MV-4-11 (cell line): ENCODE data around the gene TCEAL9.
"Not testable (repeated sequence)": the region's sequence is repeated elsewhere in the genome, so short reads cannot be mapped to it uniquely, and the experiment has no call there.

Experiments used
- DNase-seq: peaks from one replicate; lab custom pipeline; 2025; lab: John Stamatoyannopoulos, UW

Gene TCEAL9, protein sequence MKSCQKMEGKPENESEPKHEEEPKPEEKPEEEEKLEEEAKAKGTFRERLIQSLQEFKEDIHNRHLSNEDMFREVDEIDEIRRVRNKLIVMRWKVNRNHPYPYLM

DNA sequence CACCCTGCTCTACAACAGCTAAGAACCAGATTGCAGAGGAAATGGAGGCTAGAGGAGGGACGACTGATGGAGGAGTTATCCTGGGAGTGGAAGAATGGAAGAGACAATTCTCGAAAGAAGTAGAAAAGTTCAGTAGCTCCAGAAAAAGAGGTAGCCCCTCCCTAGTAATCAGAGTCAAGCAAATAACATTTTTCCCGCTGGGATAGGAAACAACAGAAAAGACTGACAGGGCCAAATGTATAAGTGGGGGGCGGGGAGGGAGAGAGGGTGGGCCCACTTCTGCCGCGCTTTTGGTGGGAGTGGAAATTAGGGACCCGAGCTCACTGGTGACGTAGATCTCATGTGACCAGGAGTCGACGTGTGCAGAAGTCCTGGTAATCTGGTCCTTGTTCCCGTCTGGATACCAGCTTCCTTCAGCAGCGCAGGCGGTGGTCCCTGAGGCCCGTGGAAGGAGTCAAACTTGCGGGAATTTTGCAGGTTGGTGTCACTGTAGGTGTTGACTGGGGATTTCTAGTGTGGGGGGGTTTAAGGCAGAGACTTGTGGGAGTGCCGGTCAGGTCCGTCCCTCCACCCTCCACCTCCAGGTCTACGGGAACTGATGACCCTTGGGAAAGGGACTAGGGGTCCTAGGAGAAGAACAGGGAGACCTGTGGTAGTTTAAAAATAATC lies at the start of gene TCEAL9:
TCEAL9 (plus strand) TSS at position 377 of the 669 bp plus-strand sequence. CDS start 1,179 bp downstream, outside the sequence.
- no peak for DNase-seq

DNA sequence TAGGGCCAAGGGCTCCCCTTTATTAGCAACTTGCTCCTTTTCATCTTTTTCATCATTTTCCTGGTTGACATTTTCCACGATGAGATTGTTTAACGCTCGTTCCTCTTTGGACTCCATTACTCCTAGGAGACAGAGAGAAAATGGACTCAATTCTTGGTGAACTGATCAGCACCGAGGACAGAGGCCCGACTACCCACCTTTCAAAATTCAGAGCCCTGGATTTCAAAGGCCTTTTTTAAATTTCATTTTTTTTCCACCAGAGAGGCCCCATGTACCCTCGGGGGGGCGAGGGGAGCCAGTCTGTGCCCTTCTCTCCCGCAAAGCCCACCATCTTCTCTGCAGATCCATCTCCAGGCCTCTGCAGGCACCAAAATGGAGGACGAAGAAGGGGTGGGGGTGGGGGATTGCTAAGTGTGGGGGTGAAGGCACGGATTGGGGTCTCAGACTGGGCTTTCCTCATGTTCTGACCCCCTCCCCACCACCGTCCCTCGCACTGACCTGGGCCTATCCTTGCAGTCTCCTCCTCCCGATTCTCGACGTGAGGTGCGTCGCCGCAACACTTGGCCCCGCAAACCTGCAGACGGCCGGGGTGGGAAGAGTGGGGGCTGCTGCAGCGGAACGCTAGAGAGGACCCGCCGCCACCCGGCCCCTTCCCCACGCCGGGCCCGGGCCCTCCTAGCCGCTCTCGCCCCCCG lies 46.3 kb upstream of the TCEAL9 start:
- no peak for DNase-seq

DNA sequence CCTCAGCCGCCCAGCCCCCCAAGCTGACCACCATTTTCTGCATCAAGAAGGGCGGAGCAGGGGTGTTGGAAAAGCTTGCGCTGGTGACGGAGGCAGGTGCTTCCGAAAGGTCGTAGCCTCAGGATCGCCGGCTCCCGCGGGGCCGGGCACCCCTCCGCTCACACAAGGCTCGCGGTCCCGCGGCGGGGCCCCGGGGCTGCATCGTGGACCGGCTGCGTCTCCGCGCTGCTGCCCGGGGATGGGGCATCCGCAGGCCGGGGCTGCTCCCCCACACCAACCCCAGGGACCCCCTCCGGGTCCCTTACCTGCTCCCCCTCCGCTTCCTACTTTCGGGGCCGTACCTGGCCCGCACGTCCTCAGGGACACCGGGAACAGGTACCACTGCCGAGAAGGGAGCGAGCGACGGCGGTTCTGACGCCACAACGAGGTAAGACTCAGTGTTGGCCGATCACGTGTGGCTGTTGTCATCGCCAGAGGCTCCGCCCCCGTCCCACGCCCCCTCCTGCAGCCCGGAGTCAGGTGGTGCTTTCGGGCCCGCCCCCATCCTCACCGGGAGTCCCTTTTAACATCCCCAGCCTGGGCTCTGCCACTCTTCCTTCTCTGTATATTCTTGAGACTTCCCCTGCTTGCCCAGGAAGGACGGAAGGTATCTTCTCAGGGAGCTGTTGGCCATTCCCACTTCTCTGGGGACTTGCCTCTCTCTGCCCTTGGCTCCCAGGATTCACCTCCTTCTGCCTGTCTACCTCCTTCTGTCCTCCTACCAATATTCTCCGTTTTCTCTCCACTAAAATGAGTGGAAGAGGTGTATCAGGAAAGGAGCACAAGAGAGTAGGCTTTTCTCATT lies 45.5 kb upstream of the TCEAL9 start, which contains the start of gene BEX2:
BEX2 (minus strand) TSS at position 436 of the 844 bp plus-strand sequence. CDS start 1,014 bp downstream, outside the sequence.
- DNase-seq: no peak

DNA sequence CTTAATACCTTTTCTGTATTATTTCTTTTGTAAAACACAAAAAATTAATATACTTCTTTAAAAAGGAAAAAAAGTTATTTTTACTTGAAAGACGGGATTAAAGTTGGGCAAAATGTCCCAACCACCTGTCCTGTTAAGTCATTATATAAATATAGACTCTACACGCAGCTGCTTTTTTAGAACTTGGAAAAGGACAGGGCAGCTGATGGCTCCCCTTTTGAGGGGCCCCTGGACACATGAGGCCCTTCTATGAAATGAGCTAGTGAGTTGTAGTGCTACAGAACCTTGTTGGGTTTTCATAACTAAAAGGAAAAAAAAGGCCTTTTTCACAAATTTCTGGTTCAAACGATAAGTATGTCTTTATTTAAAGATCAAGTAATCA lies 44.9 kb upstream of the TCEAL9 start:
- no peak for DNase-seq

GRCh38 chrX:103329991-103330390 lies 26.3 kb upstream of the TCEAL9 start, which contains the start of gene TCEAL7:
Gene TCEAL7 (plus strand): TSS chrX:103330239. CDS start chrX:103331404, 1,165 bp downstream.
- DNase-seq: no peak

DNA sequence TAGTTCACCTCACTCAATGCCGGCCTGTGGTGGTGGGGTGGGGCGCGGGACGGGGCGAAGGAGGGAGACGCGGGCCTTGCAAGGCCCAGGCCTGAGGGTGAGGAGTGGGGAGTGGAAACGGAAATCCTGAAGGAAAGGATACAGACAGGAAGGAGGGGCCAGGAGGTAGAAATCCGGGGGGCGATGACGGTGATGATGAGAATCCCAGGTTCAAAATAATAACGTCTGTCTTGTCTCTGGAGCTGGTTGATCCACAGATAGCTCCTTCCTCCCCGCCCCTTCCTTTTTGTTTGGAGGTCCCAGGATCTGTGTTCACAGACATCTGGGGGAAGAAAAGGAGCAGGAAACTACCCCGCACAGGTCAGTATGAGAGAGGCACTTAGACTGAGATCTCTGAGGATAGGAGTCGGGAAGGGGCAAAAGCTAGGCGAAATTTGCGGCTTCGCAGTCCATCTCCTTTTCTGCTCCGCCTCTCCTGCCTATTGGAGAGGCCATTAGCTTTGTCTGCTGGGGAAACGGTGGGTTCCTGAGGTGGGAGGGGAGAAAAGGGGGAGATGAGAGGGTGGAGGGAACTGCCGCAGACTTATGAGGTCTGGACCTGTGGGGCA lies 25.5 kb upstream of the TCEAL9 start:
- DNase-seq: no peak

DNA sequence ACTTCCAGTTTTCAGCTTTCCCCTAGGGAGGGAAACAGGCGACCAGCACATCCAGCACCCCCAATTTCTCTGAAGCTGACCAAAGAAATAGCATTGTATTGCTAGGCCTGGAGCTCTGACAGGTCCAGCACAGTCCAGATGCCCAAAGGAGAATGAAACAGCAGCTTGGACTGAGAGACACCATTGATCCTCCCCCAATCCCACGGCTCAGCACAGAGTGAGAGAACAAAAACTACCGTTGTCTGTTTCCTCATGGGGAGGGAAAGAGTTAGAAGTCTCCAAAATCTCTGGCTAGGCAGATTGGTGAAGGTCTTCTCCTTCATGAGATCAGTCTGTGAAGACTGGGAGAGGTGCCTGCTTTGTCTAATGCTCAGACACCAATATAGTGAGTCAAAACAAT lies 17.6 kb upstream of the TCEAL9 start:
- no peak for DNase-seq

DNA sequence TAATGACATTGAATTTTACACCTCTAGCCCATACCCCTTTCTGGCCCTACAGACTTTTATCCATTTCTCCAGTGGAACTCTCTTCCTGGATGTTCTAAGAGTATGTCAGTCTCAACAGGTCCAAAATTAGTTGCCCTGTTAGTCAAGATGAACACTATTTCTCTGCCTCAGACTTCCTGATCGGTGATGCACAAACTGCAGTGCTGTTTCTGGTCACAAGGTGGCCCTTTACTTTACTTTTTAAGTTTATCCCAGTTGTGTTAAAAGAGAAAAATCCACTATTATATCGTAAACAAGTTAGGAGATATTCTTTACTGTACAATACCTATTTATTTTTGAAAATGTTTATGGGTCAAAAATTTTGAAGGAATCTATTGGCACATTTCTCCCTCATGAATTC lies 13.2 kb upstream of the TCEAL9 start:
- peak; percentile 9 for DNase-seq

- no peak for DNase-seq
Observed at GRCh38 chrX:103344606-103345005, 11.7 kb upstream of the TCEAL9 start.

DNA sequence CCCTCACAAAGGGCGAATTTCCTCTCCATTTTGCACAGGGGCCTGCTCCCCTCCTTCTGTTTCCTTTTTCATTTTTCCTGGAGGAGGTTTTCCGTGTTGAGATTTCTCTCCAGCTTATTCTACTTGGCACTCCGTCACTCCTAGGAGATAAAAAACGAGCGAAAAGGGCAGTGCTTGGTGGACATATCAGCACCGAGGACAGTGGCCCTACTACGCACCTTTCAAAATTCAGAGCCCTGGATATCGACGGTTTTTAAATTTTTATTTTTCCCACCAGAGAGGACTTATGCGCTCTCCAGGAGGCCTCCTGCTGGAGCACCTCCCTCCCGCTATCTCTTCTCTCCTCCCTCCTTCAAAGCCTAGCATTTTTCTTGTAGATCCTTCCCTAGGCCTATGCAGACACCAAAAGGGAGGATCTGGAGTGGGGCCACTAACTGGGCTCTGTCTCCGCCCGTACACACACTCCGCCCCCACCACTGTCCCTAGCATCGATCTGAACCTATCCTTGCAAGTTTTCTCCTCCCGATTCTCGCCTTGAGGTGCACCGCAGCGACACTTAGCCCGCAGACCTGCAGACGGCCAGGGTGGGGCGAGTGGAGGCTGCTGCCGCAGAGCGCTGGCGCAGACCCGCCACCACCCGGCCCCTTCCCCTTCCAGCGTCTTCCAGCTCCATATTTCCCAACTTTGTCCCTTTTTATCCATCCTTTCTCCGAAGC lies 8.5 kb upstream of the TCEAL9 start:
- no peak for DNase-seq

DNA sequence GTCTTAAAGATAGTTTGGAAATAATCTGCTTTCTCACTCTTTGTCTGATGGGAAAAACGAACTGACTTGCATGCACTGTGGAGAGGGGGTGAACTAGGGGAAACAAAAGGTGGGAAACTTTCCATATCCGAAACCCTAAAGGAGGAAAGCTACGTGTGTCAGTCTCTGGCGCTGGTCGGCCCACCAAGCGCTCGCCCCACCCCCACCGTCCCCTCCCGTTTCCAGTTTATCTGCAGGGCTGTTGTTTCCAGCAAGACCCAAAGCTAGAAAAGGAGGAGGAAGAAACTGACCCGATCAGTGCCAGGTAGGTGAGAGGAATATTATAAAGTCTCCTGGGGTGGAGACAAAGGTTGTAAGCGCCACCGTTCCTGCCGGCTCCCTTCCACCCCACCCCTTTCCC lies 552 bp downstream of the TCEAL9 start:
- no peak for DNase-seq

GRCh38 chrX:103357871-103358270 lies 1.6 kb downstream of the TCEAL9 start:
- no peak for DNase-seq

DNA sequence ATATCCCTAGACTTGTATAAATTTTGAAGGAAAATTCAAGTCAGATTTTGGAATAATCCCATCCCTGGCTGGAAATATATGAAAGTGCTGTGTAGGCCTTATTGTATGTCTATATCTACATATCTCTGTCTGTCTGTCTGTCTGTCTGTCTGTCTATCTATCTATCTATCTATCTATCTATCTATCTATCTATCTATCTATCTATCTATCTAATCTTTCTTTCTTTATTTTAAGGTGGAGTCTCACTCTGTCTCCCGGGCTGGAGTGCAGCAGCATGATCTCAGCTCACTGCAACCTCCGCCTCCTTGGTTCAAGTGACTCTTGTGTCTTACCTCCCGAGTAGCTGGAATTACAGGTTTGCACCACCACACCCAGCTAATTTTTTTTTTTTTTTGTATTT lies 3.3 kb downstream of the TCEAL9 start:
- DNase-seq: not testable (repeated sequence)

GRCh38 chrX:103360092-103360491 lies 3.8 kb downstream of the TCEAL9 start:
- DNase-seq: no peak

GRCh38 chrX:103360916-103361315 lies 4.6 kb downstream of the TCEAL9 start:
- no peak for DNase-seq

- no peak for DNase-seq
Observed at GRCh38 chrX:103361798-103362197, 5.5 kb downstream of the TCEAL9 start.

GRCh38 chrX:103362474-103362873 lies 6.2 kb downstream of the TCEAL9 start:
- DNase-seq: no peak

DNA sequence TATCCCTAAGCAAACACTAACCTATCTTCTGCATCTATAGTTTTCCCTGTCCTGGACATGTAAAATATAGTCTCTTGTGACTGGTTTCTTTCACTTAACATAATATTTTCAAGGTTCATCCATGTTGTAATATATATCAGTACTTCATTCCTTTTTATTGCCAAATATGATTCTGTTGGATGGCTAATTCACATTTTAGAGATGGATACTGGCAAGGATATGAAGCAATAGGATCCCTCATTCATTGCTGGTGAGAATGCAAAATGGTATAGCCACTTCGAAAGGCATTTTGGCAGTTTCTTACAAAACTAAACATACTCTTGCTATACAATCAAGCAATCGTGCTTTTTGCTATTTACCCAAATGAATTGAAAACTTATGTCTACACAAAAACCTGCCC lies 6.7 kb downstream of the TCEAL9 start:
- no peak for DNase-seq

DNA sequence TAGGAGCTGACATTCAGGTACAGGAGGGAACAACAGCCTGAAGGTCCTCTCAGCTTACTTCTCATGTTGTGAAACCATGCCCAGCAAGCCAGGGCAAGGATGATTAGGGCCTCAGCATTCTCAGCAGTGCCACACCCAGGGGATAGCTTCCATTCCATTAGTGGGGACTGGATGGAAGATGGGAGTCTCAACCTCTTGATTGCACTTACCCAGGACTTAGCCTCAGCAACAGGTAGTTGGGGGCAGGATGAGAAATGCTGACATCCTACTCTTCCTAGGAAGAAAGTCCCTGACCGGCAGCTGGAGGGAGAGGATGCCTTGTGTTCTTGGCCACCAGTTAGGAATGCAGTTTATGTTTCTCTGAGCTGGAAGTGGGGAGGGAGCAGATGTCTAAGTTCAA lies 11.2 kb downstream of the TCEAL9 start:
- DNase-seq: no peak

DNA sequence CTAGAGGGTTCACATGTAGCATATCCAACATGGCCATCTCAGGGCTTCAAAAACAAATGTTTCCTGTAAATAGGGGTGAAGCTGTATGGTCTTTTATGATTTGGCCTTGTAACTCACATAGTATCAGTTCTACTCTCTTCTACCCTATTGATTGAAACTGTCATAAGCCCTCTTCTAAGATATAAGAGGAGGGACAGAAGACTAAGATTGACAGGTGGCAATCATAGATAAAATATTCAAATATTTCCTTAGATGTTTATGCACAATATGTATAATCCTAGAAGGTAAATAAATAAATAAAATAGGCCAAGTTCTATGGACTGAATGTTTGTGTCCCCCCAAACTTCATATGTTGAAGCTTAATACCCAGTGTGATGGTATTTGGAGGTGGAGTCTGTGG lies 13.2 kb downstream of the TCEAL9 start:
- no peak for DNase-seq

DNA sequence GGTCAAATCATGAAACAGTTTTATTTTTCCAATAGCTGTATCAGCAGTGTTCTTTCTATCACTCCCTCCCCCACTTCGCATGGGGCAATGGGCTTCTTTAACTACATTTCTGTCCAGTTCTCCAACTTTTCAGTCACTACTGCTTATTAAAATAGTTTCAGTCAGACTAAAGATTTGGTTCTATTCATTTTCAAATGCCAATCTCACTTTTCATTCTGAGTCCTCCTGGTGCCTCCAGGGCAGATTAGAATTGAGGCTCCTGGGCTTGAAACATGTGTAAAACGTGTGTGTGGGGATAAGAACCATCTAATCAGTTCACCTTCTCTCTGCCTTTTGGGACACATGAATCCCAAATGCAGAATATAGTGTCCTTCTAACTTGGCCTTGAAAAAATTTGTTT lies 16.6 kb downstream of the TCEAL9 start:
- no peak for DNase-seq
